B cell (primary cell): ENCODE measurements around the gene SYNRG.

Experiments used
- CTCF ChIP-seq: fragments of 200-600 bp; IDR thresholded peaks from one replicate; pipeline ENCODE4 v1.8.0; 2022; ENCODE audit warnings: antibody characterized with exemption, mild to moderate bottlenecking
- EZH2 ChIP-seq: IDR thresholded peaks from 2 replicates; pipeline ENCODE4 v1.6.1; 2012; ENCODE audit warnings: borderline replicate concordance, low read depth, mild to moderate bottlenecking, moderate library complexity, low read length; ENCODE audit not compliant: insufficient read depth, poor library complexity, severe bottlenecking

DNA sequence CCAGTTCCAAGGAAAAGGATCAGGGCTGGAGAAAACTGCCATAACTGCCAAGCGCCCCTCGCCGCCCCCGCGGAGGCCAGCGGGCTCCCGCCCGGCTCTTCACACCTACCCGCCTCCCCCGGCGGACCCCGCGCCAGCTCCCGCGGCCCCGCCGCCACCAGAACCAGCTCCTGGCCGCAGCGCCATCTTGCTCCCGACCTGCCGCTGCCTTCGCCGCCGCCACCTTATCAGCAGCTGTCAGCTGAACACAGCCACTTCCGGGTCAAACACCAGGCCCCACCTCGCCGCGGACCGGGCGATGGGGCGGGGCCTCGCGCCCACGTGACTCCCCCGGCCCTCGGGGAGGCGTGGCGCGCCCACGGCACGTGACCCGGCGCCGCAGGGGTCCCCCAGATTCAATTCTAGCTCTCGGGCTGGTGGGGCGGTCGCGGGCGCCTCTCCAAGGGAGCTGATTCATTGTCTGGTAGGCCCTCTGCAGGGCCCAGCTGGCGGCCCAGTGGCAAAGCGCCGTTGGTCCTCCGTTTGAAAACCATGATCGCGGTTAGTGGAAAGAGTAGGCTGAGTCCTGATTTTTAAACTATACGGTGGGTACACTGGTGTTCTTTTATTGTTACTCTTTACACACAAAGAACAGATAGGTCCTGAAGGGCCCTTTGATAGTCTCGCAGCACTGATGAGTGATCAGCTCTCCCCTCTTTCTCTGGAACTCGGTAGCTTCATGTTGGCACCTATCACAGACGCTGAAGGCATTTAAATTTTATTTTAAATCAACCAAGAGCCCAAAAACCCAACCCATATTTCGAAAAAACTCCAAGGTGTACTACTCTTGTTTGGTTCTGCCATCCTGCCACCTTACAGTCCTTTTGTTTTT is at the start of gene SYNRG:
- TF ChIP-seq CTCF (peak; percentile 70), EZH2 (no peak)
